ENCODE results near the gene ASTN1. TPM values are rescaled to one million over a fixed set of nuclear protein-coding genes. Genes with fewer than 3 reads are reported as not detected.

Gene ASTN1
- total RNA-seq, 1 experiment from 2014 or later = not detected

DNA sequence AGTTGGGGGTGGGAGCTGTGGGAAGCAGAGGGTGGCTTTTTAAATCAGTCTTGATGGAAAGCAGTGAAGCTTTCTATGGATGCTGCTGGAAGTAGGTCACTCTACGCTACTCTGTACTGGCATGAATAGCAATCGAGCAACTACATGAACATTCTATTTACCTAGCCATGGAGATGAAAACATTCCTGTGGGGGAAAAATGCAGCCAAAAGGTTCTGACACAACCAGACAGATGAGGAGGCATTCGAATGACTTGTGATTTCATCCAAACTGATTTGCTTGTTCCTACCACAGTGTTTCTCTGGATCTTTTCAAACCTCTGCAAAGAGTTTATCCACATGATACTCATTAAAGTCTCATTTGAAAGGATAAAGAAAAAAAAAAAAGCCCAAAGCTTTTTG is 95.0 kb downstream of the ASTN1 start:
- TF ChIP-seq, protein P1, sequence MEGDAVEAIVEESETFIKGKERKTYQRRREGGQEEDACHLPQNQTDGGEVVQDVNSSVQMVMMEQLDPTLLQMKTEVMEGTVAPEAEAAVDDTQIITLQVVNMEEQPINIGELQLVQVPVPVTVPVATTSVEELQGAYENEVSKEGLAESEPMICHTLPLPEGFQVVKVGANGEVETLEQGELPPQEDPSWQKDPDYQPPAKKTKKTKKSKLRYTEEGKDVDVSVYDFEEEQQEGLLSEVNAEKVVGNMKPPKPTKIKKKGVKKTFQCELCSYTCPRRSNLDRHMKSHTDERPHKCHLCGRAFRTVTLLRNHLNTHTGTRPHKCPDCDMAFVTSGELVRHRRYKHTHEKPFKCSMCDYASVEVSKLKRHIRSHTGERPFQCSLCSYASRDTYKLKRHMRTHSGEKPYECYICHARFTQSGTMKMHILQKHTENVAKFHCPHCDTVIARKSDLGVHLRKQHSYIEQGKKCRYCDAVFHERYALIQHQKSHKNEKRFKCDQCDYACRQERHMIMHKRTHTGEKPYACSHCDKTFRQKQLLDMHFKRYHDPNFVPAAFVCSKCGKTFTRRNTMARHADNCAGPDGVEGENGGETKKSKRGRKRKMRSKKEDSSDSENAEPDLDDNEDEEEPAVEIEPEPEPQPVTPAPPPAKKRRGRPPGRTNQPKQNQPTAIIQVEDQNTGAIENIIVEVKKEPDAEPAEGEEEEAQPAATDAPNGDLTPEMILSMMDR (conservative IDR thresholded peaks at IDR 0.05; ENCODE audit: low read depth, low read length) = no peak
- no peak for TF ChIP-seq EZH2phosphoT487 (IDR thresholded peaks at IDR 0.05; ENCODE audit: borderline replicate concordance, low read length)
- TF ChIP-seq EZH2 (IDR thresholded peaks at IDR 0.05; ENCODE audit: low read length, unreplicated experiment) = no peak
- BruUV-seq (replicated peaks) = no TSS peak
- Histone ChIP-seq H3K4me1 (ENCODE audit: insufficient read depth, low read length) (peaks cover 5% of the 10 kb centered on the region; the same call in 1 of the 2 replicates), H3K9me3 (ENCODE audit: low read length) (no peaks in the 10 kb centered on the region), H3F3A (ENCODE audit: low read length, unreplicated experiment) (no peaks in the 10 kb centered on the region), H3K9ac (ENCODE audit: low read length) (no peak overlapping the region), H3K4me3 (ENCODE audit: low read length) (no peak overlapping the region), H2AFZ (ENCODE audit: low read length) (no peak overlapping the region), H3K27ac (ENCODE audit: low read length) (no peak overlapping the region), H3K79me2 (ENCODE audit: low read length) (no peaks in the 10 kb centered on the region), H3K4me2 (ENCODE audit: low read length) (no peak overlapping the region), H3K27me3 (ENCODE audit: low read length) (no peaks in the 10 kb centered on the region), H3K36me3 (ENCODE audit: low read depth, low read length) (no peaks in the 10 kb centered on the region), H3K9me2 (replicated peaks; ENCODE audit: low read length) (no peaks in the 10 kb centered on the region), H4K20me1 (ENCODE audit: low read length) (no peaks in the 10 kb centered on the region)
- ChIA-PET CTCF (no interaction called here), POLR2A (ENCODE audit: unreplicated experiment) (no interaction called here)
- intact Hi-C loops (cut with micrococcal nuclease) = no loop called here
- DNase-seq (no peak), ATAC-seq (no peak)

DNA sequence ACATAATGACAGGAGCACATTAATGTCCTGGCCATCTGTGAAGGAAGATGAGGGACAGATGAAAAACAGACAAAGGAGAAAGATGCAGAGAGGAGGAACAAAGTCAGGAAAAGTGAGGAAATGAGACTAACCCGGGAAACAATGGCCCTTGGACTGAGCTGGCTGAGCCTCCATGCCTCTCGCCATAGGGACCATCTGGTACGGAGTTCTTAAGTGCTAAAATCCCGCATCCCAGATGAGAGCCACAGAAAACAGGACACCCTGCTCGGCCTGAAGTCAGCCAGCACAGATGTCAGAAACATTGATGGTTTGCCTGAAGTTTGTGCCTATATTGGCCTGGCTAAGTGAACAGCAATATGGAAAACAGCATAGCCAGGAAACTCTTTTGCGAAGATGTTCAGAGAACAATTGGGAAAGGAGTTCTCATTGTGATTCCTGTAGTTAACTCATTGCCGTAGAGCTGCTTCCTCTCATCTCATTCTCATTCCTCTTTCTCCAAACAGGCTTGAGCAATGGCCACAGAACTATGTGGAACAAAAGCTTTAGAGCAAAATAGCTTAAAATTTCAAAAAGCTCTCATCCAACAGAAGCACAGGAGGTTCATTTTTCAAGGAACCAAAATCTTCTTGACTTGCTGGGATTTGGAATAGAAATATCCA is 96.6 kb downstream of the ASTN1 start:
- no peak overlapping the region for H3K4me3 ChIP-seq (ENCODE audit: low read length)
- no peaks in the 10 kb centered on the region for H4K20me1 ChIP-seq (ENCODE audit: low read length)
- no peaks in the 10 kb centered on the region for H3K27me3 ChIP-seq (ENCODE audit: low read length)
- no peaks in the 10 kb centered on the region for H3F3A ChIP-seq (ENCODE audit: low read length, unreplicated experiment)
- H3K9ac ChIP-seq (ENCODE audit: low read length) = no peak overlapping the region
- H3K9me3 ChIP-seq (ENCODE audit: low read length) = no peaks in the 10 kb centered on the region
- ChIA-PET POLR2A (ENCODE audit: unreplicated experiment) (no interaction called here), CTCF (no interaction called here)
- BruUV-seq (replicated peaks) = no TSS peak
- H3K36me3 ChIP-seq (ENCODE audit: low read depth, low read length) = no peaks in the 10 kb centered on the region
- H3K4me2 ChIP-seq (ENCODE audit: low read length) = no peak overlapping the region
- H3K27ac ChIP-seq (ENCODE audit: low read length) = no peak overlapping the region
- no peaks in the 10 kb centered on the region for H3K4me1 ChIP-seq (ENCODE audit: insufficient read depth, low read length)
- no peak for TF ChIP-seq EZH2phosphoT487 (IDR thresholded peaks at IDR 0.05; ENCODE audit: borderline replicate concordance, low read length)
- no peak for TF ChIP-seq EZH2 (IDR thresholded peaks at IDR 0.05; ENCODE audit: low read length, unreplicated experiment)
- TF ChIP-seq, protein P1 (conservative IDR thresholded peaks at IDR 0.05; ENCODE audit: low read depth, low read length) = no peak
- no peak for DNase-seq
- no peak overlapping the region for H2AFZ ChIP-seq (ENCODE audit: low read length)
- no peaks in the 10 kb centered on the region for H3K9me2 ChIP-seq (replicated peaks; ENCODE audit: low read length)
- intact Hi-C loops (cut with micrococcal nuclease) = no loop called here
- ATAC-seq = no peak
- no peaks in the 10 kb centered on the region for H3K79me2 ChIP-seq (ENCODE audit: low read length)

DNA sequence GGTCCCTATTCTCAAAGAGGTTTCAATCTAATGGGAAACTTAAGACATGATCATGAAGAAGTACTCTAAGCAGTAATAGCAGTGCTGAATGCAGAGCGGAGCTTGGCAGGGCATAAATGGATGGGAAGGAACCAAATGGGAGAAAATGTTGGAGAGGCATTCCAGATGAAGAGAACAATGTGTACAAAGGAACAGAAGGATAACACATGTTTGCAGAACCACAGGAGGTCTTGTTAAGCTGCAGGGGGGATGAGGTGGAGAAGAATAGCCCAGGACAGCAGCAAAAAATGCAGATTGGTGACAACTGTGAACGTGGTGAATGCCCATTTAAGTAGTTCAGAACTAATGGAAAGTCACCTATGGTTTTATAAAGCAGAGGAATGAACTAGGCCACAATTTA is 99.1 kb downstream of the ASTN1 start:
- no peaks in the 10 kb centered on the region for H3K4me1 ChIP-seq (ENCODE audit: insufficient read depth, low read length)
- no peak overlapping the region for H3K4me3 ChIP-seq (ENCODE audit: low read length)
- no peak overlapping the region for H3K9ac ChIP-seq (ENCODE audit: low read length)
- CTCF ChIA-PET = no interaction called here
- POLR2A ChIA-PET (ENCODE audit: unreplicated experiment) = no interaction called here
- TF ChIP-seq EZH2phosphoT487 (IDR thresholded peaks at IDR 0.05; ENCODE audit: borderline replicate concordance, low read length) (no peak), EZH2 (IDR thresholded peaks at IDR 0.05; ENCODE audit: low read length, unreplicated experiment) (no peak)
- TF ChIP-seq, protein P1 (conservative IDR thresholded peaks at IDR 0.05; ENCODE audit: low read depth, low read length) = no peak
- BruUV-seq (replicated peaks) = no TSS peak
- H4K20me1 ChIP-seq (ENCODE audit: low read length) = no peaks in the 10 kb centered on the region
- no peaks in the 10 kb centered on the region for H3K9me2 ChIP-seq (replicated peaks; ENCODE audit: low read length)
- H3K9me3 ChIP-seq (ENCODE audit: low read length) = no peaks in the 10 kb centered on the region
- no peaks in the 10 kb centered on the region for H3K79me2 ChIP-seq (ENCODE audit: low read length)
- H3F3A ChIP-seq (ENCODE audit: low read length, unreplicated experiment) = no peaks in the 10 kb centered on the region
- H3K36me3 ChIP-seq (ENCODE audit: low read depth, low read length) = no peaks in the 10 kb centered on the region
- H3K27me3 ChIP-seq (ENCODE audit: low read length) = no peaks in the 10 kb centered on the region
- H3K27ac ChIP-seq (ENCODE audit: low read length) = no peak overlapping the region
- no peak for ATAC-seq
- H3K4me2 ChIP-seq (ENCODE audit: low read length) = no peak overlapping the region
- DNase-seq = no peak
- intact Hi-C loops (cut with micrococcal nuclease) = no loop called here
- H2AFZ ChIP-seq (ENCODE audit: low read length) = no peak overlapping the region
